Measurements from ENCODE around the gene ABCC10. TPM values are rescaled to one million over a fixed set of nuclear protein-coding genes. Genes with fewer than 3 reads are reported as not detected.

ABCC10 gene
- total RNA-seq, 1 experiment from 2014 or later = 31.8 TPM

GRCh38 chr6:43437700-43438099, 10.4 kb downstream of the ABCC10 start:
- Histone ChIP-seq H3K4me1 (ENCODE audit: insufficient read depth, low read length) (no peaks in the 10 kb centered on the region), H3K56ac (ENCODE audit: insufficient read length, low read depth, low read length) (no peak overlapping the region), H3K79me1 (ENCODE audit: insufficient read depth, low read depth, low read length, poor library complexity, severe bottlenecking) (no peaks in the 10 kb centered on the region), H2AFZ (ENCODE audit: low read length) (no peak overlapping the region), H4K91ac (ENCODE audit: insufficient read length, low read depth, low read length) (no peak overlapping the region), H3K14ac (ENCODE audit: insufficient read depth, low read length) (no peak overlapping the region), H3K27me3 (ENCODE audit: insufficient read depth, low read length) (no peaks in the 10 kb centered on the region), H3K23me2 (ENCODE audit: insufficient read length, low read depth, low read length, poor library complexity, severe bottlenecking) (no peaks in the 10 kb centered on the region), H3K79me2 (ENCODE audit: insufficient read depth, low read length) (no peaks in the 10 kb centered on the region), H3K4me2 (ENCODE audit: insufficient read depth, insufficient read length, low read length) (no peak overlapping the region), H4K20me1 (ENCODE audit: control insufficient read depth, insufficient read depth, insufficient read length) (no peaks in the 10 kb centered on the region), H4K5ac (ENCODE audit: insufficient read length, low read depth, low read length) (no peak overlapping the region), H2BK12ac (ENCODE audit: insufficient read length, low read depth, low read length) (no peak overlapping the region), H4K8ac (replicated peaks; ENCODE audit: insufficient read length, low read depth, low read length) (no peak overlapping the region), H3K27ac (ENCODE audit: insufficient read length, low read depth, low read length) (no peak overlapping the region), H3K9ac (ENCODE audit: extremely low read depth, insufficient read length, low read length) (no peak overlapping the region), H2BK5ac (ENCODE audit: insufficient read length, low read length) (no peak overlapping the region), H3K23ac (ENCODE audit: insufficient read length, low read depth, low read length) (no peak overlapping the region), H2BK120ac (ENCODE audit: low read depth, low read length, poor library complexity, severe bottlenecking) (no peak overlapping the region), H3K9me3 (ENCODE audit: control insufficient read depth, low read depth, low read length) (no peaks in the 10 kb centered on the region), H2BK15ac (ENCODE audit: low read depth, low read length) (no peak overlapping the region), H3K18ac (ENCODE audit: insufficient read length, low read depth, low read length) (no peak overlapping the region), H3T11ph (ENCODE audit: low read length) (no peak overlapping the region), H2BK20ac (ENCODE audit: low read depth, low read length, poor library complexity, severe bottlenecking) (no peak overlapping the region), H2AK5ac (ENCODE audit: insufficient read length, low read length) (no peak overlapping the region), H3K4ac (ENCODE audit: low read depth, low read length) (no peak overlapping the region)
- H3K9me3 Mint-ChIP-seq = no peaks in the 10 kb centered on the region
- peaks cover 0 to 19% (median 2%) of the 10 kb centered on the region in 3 experiments; a peak in 6 of 7 replicates for H3K36me3 Mint-ChIP-seq (ENCODE audit: insufficient read depth in 1 of 3, low read depth in 3 of 3)
- TF ChIP-seq CTCF (conservative IDR thresholded peaks at IDR 0.05) = no peak
- no CpG with 5 or more reads among the region's 4 CpGs for WGBS (ENCODE audit: extremely low coverage, insufficient read length, low lambda C conversion rate)
- H3K27ac Mint-ChIP-seq = no peak overlapping the region
- no peaks in the 10 kb centered on the region for H3K4me1 Mint-ChIP-seq
- no peak for DNase-seq
- H3K4me3 Mint-ChIP-seq = no peak overlapping the region
- no peaks in the 10 kb centered on the region for H3K27me3 Mint-ChIP-seq (ENCODE audit: low read depth)
